HG02840 (cell line): ENCODE measurements around the gene MIDN.

Experiments
- ATAC-seq: cut with Tn5 transposase; IDR thresholded peaks from one replicate; pipeline ENCODE4 v1.9.1; 2021; ENCODE audit warnings: mild to moderate bottlenecking, moderate library complexity, moderate number of reproducible peaks; ENCODE audit not compliant: unreplicated experiment, low FRiP score

MIDN gene

DNA sequence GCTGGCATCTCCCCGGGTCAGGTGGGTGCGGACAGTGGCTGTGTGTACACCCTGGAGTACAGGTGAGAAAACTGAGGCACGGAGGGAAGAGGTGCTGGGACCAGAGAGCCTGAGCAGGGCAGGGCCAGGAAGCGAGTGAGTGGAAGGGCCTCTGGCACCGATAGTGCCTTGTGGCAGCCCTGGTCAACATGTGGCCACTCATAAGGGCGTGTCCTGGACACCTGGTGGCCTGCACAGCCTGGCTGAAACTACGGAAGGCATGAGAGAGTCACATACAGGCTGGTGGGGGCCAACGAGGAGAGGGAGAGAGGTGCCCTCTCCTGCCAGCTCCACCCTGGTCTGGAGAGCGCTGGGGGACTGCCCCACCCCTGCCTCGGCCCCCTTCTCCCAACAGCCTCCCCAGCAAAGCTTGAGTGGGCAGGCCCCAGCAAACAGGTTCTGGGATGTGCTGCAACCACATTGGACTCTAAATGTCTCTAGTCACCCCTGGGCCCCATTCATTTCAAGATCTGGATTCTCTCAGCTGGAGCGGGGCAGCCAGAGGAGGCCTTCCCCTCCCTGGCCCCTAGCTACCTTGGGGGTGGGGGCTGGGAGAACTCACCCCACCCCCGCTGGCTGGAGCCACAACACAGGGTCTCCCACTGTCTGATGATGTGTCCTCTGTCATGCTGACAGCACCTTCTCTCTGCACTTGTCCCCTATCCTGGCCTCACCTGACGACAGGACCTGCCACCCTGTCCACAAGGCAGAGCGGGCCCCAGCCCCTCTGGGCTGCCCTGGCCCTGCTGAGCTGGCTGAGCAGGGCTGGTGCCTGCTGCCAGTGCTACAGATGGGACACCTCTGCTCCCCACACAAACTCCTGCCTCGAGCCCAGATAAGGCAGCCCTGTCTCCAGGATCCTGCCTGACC lies 16.4 kb upstream of the MIDN start:
- ATAC-seq: no peak

DNA sequence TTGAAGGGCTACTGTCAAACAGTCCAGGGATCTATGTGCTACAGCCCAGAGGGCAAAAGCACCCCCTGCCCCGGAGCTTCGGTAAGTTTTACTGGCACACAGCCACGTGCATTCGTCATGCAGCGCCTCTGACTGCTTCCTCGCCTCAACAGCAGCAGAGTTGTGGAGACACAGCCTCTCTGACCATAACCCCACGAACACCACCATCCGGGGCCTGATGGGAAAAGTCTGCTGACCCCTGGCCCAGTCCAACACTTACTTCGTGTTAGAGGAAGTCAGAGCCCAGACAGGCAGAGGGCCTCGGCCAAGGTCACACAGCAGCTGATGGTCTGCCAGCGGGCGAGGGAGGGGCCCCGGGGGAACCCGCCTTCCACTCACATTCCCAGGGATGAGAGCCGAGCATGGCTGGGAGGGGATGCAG lies 15.7 kb upstream of the MIDN start:
- no peak for ATAC-seq

DNA sequence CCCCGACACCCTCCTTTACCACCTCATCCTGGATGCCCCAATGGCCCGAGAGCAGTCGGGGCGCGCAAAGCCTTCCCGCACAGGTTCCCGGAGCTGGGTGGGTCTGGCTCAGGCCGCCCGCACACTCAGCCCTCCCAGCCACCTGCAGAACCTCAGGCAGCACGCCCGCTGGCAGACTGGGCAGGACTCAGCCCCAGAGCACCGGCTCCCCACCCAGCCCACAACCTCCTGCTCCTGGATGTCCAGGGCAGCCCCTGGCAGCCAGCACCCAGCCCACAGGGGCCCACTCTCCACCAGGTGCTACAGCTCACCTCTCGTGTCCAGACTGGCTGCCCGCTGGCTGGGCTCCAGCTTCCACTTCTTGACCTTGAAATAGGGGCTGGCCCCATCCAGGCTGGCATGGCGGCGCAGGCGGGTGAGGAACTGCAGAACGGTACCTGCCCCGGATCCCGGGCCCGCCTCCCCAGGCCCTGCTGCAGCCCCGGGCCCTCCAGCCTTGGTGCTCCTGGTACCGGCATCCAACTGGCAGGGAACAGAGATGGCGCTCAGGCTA lies 15.2 kb upstream of the MIDN start:
- ATAC-seq: no peak

DNA sequence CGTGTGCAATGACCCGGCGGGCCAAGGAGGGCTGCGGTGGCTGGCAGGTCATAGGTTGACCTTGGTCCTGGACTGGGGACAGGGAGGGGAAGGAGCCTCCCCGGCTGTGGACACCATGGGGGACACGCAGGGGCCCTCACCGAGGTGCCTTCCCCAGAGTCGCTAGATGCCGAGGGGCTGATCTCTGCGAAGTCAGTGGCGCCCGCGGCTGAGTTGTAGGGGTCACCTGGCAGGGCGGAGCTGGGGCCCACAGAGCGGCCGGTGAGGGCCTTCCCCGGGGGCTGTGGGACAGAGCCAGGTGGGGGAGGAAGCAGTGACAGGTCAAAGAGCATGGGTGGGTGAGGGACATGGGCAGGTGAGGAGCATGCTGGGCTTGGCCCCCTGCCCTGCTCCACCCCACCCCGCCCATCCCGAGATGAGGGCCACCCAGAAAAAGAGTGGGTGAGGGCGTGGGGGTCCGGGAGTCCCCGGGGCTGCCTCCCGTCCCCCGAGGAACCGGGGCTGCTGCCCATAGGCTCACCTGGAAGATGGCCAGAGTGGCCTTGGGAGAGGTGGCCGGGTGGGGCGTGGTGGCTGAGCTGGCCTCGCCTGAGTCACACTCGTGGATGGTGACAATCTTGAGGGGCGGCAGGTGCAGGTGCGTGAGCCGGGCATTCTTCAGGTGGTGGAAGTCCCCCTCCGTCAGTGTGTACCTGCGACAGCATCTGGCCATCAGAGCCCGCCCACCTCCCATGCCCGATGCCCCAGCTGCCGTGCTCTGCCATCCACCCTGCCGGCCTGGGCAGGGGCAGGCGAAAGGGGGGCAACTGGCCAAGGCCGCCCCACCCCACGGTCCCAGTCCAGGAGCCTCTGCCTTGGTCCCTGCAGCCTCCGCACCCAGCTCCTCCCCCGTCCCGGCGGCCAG lies 14.1 kb upstream of the MIDN start:
- ATAC-seq: no peak

DNA sequence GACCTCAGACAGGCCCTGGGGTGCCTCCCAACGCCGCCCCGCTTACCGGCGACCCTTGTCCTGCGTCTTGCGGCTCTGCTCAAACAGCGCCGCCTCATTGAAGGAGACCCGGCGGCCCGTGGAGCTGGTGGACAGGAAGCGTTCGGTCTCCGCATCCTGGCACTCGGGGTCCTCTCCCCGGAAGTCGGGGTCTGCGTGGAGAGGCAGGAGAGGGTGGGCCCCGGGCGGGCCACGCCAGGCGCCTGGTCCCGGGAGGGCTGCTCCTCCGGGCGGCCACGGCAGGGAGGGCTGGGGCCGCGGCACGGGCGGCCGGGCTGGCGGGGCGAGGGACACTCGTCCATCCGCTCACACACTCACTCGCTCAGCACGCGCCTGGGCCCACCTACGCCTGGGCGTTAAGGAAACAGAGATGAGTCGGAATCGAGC lies 13.4 kb upstream of the MIDN start:
- no peak for ATAC-seq

DNA sequence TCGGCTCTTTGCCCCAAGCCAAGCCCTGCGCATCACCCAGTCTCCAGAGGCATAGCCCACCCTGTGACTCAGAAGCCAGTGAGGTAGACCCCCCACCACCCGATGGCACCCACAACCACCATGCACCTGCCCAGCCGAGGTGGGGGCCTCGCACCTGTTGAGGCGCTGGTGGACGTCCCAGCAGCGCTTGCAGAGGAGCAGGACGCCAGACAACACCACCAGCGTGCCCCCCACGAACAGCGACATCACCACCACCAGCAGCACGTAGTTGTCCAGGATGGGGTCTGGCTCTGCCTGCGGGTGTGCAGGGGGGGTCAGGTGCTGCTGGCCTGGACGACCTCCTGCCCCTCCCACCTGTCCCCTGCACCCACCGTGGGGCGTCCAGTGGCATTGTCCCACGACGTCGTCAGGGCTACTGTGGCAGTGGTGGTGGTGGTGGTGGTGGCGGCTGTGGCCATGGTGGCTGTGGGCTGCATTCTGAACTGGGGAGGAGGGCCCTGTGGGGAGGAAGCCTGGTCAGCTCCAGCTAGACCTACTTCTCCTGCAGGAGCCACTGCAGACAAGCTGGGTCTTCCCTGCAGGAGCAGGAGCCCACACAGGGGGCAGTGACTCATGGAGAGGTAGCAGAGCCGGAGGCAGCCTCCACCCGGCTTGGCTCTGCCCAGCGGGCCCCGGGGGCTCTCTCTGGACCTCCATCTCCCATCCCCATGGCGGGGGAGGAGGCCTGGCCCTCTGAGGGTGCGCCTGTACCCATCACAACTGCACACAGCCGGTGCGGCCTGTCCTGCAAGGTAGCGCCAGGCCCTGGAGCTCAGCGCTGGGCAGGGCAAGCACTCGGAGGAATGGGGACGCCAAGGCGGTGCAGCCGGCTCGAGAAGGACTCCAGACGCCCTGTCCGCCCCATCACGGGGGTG lies 12.5 kb upstream of the MIDN start:
- no peak for ATAC-seq

DNA sequence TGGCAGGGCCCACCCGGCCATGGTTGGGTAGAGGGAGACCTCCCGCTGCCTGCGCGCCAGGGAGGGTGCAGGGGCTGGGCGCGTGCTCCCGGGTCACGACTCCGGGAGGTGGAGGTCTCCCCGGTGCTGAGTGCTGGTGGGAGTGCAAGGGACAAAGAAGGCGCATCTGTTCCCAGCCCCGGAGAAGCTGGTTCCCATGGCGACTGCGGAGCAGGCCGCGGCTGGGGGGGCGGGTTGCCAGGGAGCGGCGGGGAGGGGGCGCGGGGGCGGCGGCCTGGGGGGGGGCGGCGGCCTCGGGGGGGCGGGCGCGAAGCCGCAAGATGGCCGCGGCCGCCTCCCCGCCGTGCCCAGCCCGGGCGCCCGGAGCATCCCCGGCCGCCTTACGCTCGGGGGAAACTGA lies 11.8 kb upstream of the MIDN start:
- no peak for ATAC-seq

DNA sequence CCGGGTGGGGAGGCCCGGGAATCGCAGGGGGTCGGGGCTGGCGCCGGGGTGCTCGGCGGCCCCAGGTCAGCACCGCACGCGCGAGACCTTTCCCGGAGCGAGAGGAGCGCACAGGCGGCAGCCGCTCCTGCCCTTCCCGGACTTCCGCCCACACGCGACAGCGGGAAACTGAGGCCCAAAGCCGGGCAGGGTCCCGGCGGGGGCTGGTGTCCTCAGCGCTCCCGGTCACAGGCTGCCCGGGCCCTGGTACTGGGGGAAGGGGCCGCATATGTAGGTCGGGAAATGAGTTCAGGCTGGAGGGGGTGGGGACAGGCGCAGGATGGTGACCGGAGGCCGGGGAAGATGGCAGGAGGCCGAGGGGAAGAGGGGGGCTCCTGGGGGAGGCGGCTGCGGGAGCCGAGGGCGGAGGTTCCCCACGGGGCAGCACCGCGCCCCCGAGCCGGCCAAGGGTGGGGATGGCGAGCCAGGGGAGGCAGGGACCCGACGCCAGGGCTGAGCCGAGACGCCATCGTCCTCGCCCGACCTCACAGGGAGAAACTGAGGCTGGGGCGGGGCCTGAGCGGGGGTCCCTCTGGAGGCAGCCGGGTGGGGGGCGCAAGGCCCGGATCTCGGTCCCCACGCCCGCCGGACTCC lies 11.2 kb upstream of the MIDN start:
- ATAC-seq: no peak

DNA sequence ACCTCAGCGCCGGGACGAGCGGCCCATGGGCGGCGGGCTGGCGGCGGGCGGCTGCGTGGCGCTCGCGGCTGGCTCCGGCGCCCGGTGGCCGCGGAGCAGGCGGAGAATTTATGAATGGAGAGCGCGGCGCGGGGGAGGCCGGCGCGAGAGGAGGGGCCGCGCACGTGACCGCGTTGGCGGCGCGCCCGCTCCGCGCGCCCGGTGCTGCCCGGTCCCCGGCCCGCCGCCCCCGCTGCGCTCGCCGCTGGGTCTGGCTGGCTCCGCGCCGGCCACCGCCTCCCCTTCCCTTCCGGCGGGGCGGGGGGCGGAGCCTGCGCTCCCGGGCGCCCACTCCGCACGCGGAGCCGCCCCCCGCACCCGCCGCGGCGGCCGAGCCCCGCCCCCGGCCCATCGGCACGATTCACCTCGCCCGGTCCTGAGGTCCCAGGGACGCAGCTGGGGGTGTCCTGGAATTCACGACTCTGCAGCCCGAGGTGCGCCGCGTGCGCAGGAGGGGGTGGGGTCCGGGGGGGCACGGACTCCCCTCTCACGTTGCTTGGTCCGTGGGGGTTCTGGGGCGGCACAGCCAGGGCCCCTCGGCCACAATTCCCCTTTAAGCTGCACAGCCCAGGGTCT lies 10.5 kb upstream of the MIDN start, which contains the start of gene CBARP:
Gene CBARP, minus strand, starts transcription at position 252 of the 615 bp plus-strand sequence. CDS start 1,905 bp downstream, outside the sequence.
- no peak for ATAC-seq

DNA sequence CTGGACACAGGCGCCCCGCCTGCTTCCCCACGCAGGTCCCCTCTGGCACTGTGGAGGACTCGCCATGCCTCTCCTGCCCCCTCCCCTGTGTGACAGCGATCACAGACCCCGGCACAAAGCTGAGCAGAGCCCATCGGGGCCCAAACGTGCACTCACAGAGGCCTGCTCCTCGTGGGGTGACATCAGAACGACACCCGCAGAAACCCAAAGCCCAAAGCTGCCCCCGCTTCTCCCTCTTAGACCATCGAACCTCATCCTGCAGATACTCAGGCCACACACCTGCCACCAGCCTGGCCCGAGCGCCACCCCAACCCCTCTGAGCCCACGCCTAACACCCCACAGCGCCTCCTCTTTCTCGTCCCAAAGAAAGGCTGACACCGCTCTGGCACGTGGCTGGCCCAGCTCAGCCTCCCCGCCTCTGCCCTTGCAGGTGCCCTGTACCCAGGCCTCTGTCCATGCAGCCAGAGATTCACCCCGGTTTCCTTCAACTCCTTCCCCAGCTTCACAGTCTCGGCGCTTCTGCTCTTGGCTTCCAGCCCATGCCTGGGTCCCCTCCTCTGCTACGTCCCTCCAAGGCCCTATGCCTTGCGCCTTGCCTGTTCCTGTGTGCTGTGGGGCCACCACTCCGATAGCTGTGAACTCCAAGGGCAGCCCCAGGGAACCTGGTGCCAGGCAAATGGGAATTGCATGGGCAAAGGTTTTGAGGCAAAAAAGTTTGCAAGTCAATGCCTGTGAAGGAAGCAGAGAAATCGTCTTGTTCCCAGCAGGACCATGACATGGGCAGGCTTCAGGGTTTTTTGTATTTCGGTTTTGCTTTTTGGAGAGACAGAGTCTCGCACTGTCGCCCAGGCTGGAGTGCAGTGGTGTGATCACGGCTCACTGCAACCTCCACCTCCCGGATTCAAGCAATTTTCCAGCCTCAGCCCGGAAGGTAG lies 9.7 kb upstream of the MIDN start:
- ATAC-seq: no peak

DNA sequence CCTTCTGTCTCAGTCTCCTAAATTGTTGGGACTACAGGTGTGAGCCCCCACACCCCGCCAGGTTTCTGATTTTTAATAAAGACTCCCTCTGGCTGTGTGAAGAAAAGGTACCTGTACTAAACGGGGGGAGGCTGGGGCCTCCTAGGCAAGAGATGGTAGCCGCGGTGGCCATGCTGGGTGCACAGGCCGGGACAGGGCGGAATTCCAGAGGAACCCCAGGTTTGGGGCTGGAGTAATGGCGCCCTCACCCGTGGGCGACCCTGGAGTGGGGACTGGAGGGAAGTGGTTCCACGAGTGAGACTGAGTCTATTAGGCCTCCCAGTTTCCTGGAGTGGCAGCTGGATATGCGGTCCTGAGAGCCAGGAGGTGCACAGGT lies 9.0 kb upstream of the MIDN start:
- no peak for ATAC-seq

DNA sequence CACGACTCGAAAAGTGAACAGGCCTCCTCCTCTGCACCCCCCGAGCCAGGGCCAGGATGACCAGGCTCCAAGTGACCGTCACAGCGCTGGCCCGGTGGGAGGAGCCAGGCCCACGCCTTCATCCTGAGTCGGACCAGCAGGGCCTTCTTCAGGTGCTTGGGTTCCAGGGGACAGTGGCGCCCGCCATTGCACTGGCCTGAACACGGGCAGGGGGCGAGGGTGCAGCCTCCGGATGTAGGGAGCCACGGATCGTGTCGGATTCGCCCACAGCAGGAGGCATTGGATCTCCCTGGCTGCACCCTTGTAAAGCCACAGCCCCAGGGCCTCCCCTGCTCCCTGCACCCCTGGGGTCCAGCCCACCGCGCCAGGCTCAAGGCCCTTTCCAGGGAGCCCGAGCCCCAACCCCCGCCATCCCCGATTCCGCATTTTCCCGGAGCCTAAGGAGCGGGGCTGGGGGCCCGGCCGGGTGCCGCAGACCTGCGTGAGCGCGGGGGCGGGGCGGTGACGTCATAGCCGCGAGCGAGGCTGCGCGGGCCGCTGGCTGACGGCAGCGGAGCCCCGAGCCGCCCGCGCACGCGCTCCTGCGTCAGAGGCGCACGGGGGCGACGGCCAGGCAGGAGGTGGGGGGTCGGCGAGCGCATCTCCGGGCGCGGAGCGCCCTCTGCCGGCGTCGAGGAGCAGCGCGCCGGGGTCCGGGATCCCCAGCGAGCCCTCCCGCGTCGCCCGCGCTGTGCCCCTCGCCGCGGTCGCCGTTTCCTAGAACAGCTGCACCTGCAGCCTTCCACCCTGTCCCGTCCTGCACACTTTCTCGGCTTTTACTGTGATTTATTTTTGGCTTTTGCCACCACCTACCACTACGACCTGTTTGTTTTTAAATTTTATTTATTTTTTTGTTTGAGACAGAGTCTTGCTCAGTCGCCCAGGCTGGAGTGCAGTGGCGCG lies 8.3 kb upstream of the MIDN start:
- no peak for ATAC-seq

DNA sequence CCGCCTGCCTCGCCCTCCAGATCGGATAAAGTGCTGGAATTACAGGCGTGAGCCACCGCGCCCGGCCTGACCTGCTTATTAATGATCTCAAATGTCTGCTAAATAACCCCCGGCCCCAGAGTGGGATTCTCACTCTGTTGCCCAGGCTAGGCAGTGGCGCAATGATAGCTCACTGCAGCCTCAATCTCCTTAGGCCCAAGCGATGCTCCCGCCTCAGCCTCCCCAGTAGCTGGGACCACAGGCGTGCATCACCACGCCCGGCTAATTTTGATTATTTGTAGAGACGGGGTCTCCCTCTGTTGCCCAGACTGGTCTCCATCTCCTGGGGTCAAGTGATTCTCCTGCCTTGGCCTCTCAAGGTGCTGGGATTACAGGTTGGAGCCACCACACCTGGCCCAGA lies 7.5 kb upstream of the MIDN start:
- ATAC-seq: no peak

DNA sequence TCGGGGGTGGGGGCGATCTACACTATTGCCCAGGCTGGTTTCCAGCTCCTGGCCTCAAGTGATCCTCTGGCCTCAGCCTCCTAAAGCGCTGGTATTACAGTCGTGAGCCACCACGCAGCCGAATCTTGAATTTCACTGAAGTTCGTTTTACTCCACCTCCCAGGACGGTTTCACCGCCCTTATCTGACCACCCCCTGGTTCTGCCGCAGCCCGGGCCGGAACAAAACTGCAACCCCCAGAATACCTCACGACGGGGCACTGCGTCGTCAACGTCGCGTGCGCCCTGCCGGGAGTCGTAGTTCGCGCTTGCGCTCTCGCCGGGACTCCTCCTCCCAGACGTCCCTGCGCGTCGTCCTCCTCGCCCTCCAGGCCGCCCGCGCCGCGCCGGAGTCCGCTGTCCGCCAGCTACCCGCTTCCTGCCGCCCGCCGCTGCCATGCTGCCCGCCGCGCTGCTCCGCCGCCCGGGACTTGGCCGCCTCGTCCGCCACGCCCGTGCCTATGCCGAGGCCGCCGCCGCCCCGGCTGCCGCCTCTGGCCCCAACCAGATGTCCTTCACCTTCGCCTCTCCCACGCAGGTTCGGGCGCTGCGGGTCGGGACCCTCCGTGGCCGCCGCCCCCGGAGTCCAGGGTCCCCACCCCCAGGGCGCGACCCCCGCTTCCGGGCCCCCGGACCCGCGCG lies 6.8 kb upstream of the MIDN start, which contains the start of gene ATP5F1D:
Gene ATP5F1D, plus strand, starts transcription at position 335 of the 679 bp plus-strand sequence. Its CDS starts 100 bp downstream, at position 435.
- peak; percentile 54 for ATAC-seq

DNA sequence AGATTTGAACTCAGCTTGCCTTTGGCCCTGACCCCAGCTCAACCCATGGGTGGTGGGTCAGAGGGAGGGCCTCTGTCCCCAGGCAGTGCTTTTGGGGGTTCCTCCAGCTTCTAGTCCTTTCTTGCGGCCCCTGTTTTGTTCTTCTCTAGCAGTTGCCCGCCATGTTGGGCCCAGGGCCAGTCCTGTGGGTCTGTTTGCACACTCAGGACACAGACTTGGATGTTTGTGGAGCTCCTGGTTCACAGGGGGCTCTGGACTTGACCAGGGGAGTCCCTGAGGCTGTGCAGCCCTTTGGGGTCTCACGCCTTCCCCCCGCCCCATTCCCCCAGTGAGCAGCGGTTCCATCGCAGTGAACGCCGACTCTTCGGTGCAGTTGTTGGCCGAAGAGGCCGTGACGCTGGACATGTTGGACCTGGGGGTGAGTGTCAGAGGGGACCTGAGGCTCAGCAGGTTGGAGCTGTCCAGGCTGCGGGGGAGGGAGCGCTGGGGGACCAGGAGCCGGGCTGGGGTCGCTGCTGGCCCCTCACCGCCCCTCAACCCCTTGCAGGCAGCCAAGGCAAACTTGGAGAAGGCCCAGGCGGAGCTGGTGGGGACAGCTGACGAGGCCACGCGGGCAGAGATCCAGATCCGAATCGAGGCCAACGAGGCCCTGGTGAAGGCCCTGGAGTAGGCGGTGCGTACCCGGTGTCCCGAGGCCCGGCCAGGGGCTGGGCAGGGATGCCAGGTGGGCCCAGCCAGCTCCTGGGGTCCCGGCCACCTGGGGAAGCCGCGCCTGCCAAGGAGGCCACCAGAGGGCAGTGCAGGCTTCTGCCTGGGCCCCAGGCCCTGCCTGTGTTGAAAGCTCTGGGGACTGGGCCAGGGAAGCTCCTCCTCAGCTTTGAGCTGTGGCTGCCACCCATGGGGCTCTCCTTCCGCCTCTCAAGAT lies 4.4 kb upstream of the MIDN start:
- no peak for ATAC-seq
